Measurements from ENCODE around the gene EEA1.

The EEA1 gene

DNA sequence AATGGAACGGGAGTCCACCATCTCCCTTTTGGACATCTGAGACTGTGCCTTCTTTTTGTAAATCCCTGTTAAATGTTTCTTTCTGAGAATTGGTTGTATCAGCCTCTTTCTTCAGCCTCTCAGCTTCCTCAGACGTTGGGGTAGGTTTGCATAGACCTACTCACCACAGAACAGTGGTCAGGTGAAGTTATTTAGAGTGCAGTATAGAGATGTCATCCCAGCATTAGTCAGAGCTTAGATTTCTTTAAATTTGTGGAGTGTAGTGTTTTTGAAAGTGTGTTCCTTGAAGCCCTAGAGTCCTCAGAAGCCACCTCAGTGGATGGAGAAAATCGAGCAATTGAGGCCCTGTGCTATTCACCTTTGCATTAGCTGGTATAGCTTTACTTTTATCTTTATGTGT is 8.9 kb upstream of the EEA1 start:
- DNase-seq: no peak

DNA sequence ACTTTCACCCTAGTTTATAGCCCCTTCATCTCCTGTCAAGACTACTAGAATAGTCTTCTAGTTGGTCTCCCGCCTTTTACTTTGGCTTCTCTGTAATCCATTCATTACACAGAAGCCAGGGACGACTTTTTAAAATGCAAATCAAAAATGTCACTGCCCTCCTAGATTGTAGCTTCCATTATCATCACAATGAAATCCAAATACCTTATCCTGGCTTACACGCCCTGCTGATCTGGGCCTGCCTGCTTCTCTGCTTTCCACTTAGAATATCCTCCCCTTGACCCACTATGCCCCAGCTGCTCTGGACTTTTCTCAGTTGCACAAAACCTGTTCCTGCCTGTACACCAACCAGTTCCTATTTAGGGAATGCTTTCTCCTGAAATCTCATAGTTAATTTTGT is 4.5 kb upstream of the EEA1 start:
- no peak for DNase-seq

GRCh38 chr12:92930421-92930820 is 1.3 kb upstream of the EEA1 start:
- DNase-seq: no peak

- no peak for DNase-seq
Observed at GRCh38 chr12:92929983-92930382, 888 bp upstream of the EEA1 start.

DNA sequence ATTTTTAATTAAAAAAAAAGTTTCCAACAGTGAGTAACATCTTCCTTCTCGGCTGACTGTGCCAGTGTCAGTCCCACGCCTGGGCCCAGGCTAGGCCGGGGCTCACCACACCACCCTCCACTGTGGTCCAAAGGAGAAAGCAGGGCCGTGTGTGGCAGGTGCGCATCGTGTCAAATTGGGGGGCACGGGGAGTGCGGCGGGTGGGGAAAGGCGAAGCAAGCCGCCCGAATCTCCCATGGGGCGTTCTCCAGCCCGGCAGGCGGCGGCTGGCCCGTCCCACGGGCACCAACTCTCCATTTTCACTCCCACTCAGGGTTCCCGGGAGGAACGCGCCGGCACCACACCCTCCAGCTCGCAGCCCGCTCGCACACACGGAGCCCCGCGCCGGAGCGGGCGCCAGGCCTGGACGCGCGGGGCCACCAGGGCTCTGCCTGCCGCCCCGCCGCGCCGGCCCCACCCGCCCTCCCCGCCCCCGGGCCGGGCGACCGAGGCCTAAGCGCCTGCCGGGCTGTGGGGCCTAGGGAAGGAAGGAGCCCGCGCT is 604 bp downstream of the EEA1 start:
- DNase-seq: no peak

DNA sequence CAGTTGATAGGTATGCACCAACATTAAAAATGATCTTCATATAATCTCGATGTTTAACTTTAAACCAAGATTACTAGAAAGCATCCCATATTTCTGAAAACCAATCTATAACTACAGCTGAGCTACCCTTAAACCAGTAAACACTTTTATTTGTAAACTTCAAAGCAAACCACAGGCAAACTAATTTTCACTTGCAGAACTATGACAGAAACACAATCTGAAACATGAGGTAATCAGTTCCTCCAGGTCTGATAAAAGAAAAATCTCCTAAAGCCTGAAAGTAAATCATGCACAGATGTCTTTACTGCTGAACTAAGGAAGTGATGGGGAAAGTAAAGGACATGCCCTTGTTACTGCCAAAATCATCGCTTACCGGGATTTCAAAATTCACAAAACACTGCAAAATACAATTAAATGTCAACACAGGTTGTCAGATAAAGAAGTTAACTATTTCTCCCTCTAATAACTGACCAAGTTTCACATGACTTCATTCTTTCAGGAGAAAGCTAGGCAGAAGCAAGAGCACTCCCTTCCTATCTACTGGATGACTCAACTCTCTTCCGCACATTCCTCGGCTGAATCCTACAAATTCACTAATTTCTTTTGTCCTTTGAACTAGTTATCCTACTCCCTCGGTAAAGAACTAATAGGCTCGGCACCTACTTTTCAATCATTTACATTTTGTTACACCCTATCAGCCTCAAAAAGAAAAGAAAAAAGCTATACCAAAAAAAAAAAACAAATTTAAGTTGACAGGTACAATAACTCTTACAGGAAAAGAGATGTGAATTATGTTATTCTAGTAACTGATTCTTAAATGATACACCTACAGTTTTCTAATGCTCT is 1.4 kb downstream of the EEA1 start:
- DNase-seq: peak; percentile 65

GRCh38 chr12:92927055-92927435 is 2.0 kb downstream of the EEA1 start:
- peak; percentile 55 for DNase-seq

GRCh38 chr12:92926549-92926948 is 2.5 kb downstream of the EEA1 start:
- DNase-seq: no peak

DNA sequence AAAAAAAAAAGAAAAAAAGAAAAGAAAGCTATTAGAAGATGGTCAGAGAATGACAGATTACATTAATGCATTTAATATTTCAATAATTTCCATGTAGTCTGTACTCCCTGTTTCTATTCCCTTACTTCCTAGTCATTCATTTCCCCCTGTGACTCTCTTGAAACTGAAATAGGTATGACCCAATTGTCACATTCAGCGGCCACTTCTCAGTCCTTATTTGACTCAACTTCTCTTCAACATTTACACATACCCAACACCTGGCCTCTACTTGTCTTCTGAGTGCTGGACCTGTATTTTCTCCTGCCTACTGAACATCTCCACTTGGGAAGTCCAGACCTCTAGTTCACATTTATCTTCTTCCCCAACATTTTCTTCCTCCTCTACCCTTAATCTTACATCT is 7.2 kb downstream of the EEA1 start:
- no peak for DNase-seq

DNA sequence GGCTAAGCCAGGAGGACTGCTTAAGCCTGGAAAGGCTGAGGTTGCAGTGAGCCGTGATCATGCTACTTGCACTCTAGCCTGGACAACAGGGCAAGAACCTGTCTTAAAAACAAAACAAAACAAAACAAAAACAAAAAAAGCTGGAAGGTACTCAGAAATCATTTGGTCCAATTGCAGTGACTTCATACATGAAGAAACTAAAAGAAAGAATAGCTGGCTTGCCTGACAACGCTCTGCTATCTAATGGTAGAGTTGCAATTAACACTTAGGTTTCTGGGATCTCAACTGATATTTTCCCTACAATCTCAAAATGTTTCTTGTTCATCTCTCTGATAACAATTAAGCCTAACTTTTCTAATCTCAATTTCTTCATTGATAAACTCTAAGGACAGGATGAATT is 13.7 kb downstream of the EEA1 start:
- DNase-seq: no peak

DNA sequence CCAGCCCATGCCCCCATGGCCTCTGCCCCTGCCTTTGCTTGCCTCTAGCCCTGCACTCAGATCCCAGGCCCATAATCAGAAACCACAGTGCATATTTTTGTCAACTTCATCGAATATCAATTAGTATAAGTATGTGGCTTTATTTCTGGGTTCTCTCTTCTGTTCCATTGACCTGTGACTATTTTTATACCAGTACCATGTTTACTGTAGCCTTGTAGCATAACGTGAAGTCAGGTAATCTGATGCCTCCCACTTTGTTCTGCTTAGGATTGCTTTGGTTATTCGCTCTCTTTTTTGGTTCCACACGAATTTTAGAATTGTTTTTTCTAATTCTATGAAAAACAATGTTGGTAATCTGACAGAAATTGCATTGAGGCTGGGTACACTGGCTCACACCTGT is 14.9 kb downstream of the EEA1 start:
- DNase-seq: no peak

- no peak for DNase-seq
Observed at GRCh38 chr12:92912672-92913071, 16.4 kb downstream of the EEA1 start.

GRCh38 chr12:92912052-92912451 is 17.0 kb downstream of the EEA1 start:
- DNase-seq: peak; percentile 8

DNA sequence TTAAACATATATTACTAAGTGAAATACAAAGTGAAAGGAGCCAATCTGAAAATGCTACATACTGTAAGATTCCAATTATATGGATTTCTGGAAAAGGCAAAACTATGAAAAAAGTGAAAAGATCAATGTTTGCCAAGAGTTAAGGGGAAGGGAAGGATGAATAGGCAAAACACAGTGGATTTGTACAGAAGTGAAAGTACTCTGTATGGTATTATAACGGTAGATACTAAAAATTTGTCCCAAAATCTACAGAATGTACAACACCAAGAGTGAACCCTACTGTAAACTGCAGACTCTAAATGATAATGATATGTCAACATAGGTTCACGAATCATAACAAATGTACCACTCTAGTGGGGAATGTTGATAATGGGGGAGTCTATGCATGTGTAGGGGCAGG is 17.8 kb downstream of the EEA1 start:
- no peak for DNase-seq

GRCh38 chr12:92908108-92908507 is 21.0 kb downstream of the EEA1 start:
- no peak for DNase-seq

DNA sequence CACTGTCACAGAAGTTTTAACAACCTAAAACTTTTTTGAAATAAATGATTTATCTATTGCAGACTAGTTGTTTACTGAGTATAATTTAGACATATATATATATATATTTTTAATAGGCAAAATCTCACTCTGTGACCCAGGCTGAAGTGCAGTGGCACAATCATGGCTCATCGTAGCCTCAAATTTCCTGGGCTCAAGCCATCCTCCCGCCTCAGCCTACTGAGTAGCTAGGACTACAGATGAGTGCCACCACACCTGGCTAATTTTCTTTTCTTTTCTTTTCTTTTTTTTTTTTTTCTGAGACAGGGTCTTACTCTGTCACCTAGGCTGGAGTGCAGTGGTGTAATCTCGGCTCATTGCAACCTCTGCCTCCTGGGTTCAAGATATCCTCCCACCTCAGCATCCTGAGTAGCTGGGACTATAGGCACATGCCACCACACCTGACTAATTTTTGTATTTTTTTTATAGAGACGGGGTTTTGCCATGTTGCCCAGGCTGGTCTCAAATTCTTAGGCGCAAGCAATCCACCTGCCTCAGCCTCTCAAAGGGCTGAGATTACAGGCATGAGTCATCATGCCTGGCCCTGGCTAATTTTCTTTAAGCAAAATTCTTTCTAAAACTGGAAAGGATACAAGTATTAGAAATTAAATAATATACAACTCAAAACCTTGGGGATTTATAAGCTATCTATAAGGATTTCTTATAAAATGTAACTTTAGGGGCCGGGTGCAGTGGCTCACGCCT is 23.1 kb downstream of the EEA1 start:
- DNase-seq: no peak

GRCh38 chr12:92905258-92905810 is 23.8 kb downstream of the EEA1 start:
- DNase-seq: no peak

DNA sequence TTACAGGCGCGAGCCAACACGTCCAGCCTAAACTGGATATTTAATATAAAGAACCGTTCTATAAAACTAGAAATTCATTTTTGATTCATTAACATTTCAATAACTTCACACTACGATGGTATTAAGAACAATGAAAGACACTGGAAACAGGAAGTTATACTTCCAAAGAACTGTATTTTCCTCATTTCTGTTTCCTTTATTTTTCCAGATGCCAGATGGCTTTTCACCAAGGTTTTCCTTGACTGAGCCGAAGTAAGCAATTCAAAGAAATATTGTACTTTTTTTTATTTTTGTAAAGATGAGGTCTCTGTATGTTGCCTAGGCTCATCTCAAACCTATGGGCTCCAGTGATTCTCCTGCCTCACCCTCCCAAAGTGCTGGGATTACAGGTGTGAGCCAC is 28.2 kb downstream of the EEA1 start:
- DNase-seq: no peak

DNA sequence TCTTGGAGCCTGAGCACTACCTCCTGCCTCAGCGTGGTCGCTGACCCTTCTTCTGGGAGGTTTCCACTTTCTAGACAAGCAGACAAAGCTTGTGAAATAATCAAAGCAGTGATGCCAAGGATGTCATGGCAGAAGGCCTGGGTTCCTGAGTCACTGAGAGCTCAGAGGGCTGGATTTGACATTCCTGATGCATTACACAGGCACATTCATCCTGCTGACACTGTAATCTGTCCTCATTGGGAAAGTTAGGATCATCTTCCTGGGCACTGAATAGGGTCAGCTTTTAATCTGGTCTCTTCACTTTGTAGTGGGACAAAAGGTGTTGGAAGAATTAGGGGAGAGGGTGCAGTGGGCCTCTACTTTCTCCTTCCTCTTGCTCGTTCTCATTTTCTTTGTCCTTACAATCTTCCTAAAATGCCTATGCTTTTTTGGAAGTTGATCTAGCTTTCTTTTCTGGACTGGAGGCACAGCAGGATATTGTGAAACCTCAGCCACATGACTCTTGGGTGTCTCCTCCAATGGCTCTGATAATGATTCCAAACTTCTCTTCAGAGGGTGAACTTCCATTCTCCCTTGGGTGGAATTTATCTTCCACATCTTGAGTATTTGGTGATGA is 29.6 kb downstream of the EEA1 start:
- peak; percentile 99 for DNase-seq

DNA sequence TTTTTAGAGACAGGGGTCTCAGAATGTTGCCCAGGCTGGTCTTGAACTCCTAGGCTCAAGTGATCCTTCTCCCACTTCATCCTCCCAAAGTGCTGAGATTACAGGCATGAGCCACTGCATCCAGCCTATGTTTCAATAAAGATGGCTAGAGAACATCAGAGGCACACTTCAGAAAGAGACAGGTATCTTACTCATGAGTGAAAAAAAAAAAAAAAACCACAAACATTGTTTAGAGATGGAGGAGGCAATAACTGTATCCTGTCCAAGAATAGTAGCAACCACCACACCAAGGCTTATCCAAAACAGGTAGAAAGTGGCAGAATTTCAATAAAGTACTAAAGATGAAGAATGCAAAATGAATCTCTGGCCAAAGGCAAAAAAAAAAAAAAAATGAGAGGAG is 30.3 kb downstream of the EEA1 start:
- DNase-seq: peak; percentile 34

GRCh38 chr12:92897844-92898243 is 31.3 kb downstream of the EEA1 start:
- no peak for DNase-seq

DNA sequence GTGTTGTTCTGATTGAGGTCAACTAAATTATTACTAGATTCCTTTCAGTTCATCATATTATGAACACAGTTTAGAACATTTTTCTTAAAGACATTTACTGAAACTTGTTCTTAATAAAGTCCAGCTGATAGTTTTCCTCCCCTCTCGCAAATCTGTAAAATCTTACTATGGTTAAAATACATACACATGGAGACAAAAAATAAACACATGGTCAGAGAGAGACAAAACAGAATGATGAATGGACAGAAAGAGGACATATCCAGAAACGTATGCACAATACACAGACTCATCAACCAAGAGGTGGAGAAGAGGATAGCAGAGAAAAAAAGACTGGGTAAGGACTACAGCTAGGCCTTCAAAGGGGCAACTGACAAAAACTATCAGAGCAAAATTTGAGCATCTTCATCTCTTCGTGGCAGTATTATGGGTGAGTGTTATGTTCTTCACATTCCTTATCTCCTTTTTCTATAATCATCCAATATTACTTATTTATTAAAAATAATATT is 38.4 kb downstream of the EEA1 start:
- no peak for DNase-seq

- DNase-seq: no peak
Observed at GRCh38 chr12:92886131-92886530, 43.0 kb downstream of the EEA1 start.

All from fibroblast of upper back skin (primary cell).